Activated B cell treated with CpG ODN at 0.5 μM for 24 hours (primary cell): ENCODE data around the gene ARHGEF25. TPM values are rescaled to one million over a fixed set of nuclear protein-coding genes. Genes with fewer than 3 reads are reported as not detected.
A peak's percentile ranks its signal among the peaks of the same experiment; 100 is the strongest.

Experiments used
- ATAC-seq: fragments of 200-7000 bp; cut with Tn5 transposase; one replicate; pipeline ENCODE4 v1.10.0; 2021; ENCODE audit warnings: low read depth, mild to moderate bottlenecking, moderate library complexity
- CTCF ChIA-PET: fragments of 350-600 bp; sonication (Branson Sonifier 250); formaldehyde crosslinking; loops from one replicate; lab custom pipeline; 2021; ENCODE audit warnings: antibody characterized with exemption; lab: Charles Lee
- POLR2A ChIA-PET: fragments of 350-600 bp; sonication (Branson Sonifier 250); formaldehyde crosslinking; loops from one replicate; lab custom pipeline; 2021; ENCODE audit warnings: antibody characterized with exemption; lab: Charles Lee
- DNase-seq: peaks from one replicate; pipeline ENCODE4 v3.0.0; 2022
- H3K27ac Mint-ChIP-seq: one replicate; pipeline ENCODE4 v1.8.0; 2020; ENCODE audit warnings: mixed read lengths
- H3K27me3 Mint-ChIP-seq: one replicate; pipeline ENCODE4 v1.8.0; 2021; ENCODE audit warnings: mixed read lengths
- H3K36me3 Mint-ChIP-seq: one replicate; pipeline ENCODE4 v1.8.0; 2021; ENCODE audit warnings: low read depth, mixed read lengths
- H3K4me1 Mint-ChIP-seq: one replicate; pipeline ENCODE4 v1.8.0; 2021; ENCODE audit warnings: mixed read lengths
- H3K4me3 Mint-ChIP-seq: one replicate; pipeline ENCODE4 v1.8.0; 2020; ENCODE audit warnings: mild to moderate bottlenecking, mixed read lengths
- H3K9me3 Mint-ChIP-seq: one replicate; pipeline ENCODE4 v1.8.0; 2020; ENCODE audit warnings: mixed read lengths
- CTCF ChIP-seq: fragments of 200-600 bp; IDR thresholded peaks from one replicate; pipeline ENCODE4 v1.8.0; 2022; ENCODE audit warnings: antibody characterized with exemption, mild to moderate bottlenecking
- intact Hi-C: fragments of 100-400 bp; cut with micrococcal nuclease; formaldehyde crosslinking; loops from one replicate; pipeline ENCODE4 v1.15.1; 2024
- total RNA-seq: library from RNA; stranded (reverse); gene quantifications from 2 replicates; pipeline ENCODE4 v1.2.3, GENCODE V29; 2022

ARHGEF25 gene
- total RNA-seq, 1 donor from 2014 or later: not detected

- H3K27ac Mint-ChIP-seq: no peak overlapping the region
Measured at GRCh38 chr12:57593187-57593586, 18.0 kb upstream of the ARHGEF25 start.

GRCh38 chr12:57600395-57600794 lies 10.8 kb upstream of the ARHGEF25 start:
- H3K36me3 Mint-ChIP-seq: peaks cover 66% of the 10 kb centered on the region
- no peak overlapping the region for H3K27ac Mint-ChIP-seq
- H3K4me3 Mint-ChIP-seq: no peak overlapping the region
- intact Hi-C loops: no loop called here
- DNase-seq: no peak
- no peaks in the 10 kb centered on the region for H3K9me3 Mint-ChIP-seq
- TF ChIP-seq CTCF: no peak
- H3K4me1 Mint-ChIP-seq: peaks cover 16% of the 10 kb centered on the region
- H3K27me3 Mint-ChIP-seq: peaks cover 9% of the 10 kb centered on the region
- CTCF ChIA-PET: interaction anchor here (2.0 to 2.9 kb wide), 2 partner anchors 17 to 21 kb away, joined by 6 to 7 read pairs; no protein-coding TSS in a partner anchor
- POLR2A ChIA-PET: interaction anchor here (0.5 to 2.1 kb wide), 2 partner anchors 9 to 849 kb away, joined by 6 to 10 read pairs; partner anchors contain the start of gene PIP4K2C
- ATAC-seq: no peak

More at GRCh38 chr12:57593187-57593586, 18.0 kb upstream of the ARHGEF25 start:
- Mint-ChIP-seq H3K27me3 (no peaks in the 10 kb centered on the region), H3K4me3 (no peak overlapping the region), H3K4me1 (peaks cover 19% of the 10 kb centered on the region), H3K36me3 (peaks cover 33% of the 10 kb centered on the region), H3K9me3 (no peaks in the 10 kb centered on the region)
- DNase-seq (no peak), ATAC-seq (no peak)
- POLR2A ChIA-PET: interaction anchor here (0.5 to 3.4 kb wide), 5 partner anchors 12 to 184 kb away, joined by 3 to 11 read pairs (median 4); partner anchors contain the start of genes DCTN2 and DTX3
- CTCF ChIA-PET: interaction anchor here (0.7 to 4.2 kb wide), 5 partner anchors 8 to 135 kb away, joined by 4 to 21 read pairs (median 6); no protein-coding TSS in a partner anchor
- intact Hi-C loops: no loop called here
- no peak for TF ChIP-seq CTCF

- DNase-seq (no peak), ATAC-seq (no peak)
- no peak overlapping the region for H3K4me3 Mint-ChIP-seq
- peaks cover 46% of the 10 kb centered on the region for H3K36me3 Mint-ChIP-seq
- H3K9me3 Mint-ChIP-seq: no peaks in the 10 kb centered on the region
- H3K4me1 Mint-ChIP-seq: peaks cover 16% of the 10 kb centered on the region
- ChIA-PET CTCF (interaction anchor here (1.6 kb wide), 1 partner anchor 19 kb away, joined by 6 read pairs; no protein-coding TSS in a partner anchor), POLR2A (no interaction called here)
- peaks cover 20% of the 10 kb centered on the region for H3K27me3 Mint-ChIP-seq
- no peak overlapping the region for H3K27ac Mint-ChIP-seq
- intact Hi-C loops: no loop called here
- TF ChIP-seq CTCF: no peak
Measured at GRCh38 chr12:57602544-57602943, 8.7 kb upstream of the ARHGEF25 start.

GRCh38 chr12:57603324-57603723 lies 7.9 kb upstream of the ARHGEF25 start:
- Mint-ChIP-seq H3K36me3 (peaks cover 43% of the 10 kb centered on the region), H3K4me3 (peak overlapping the region; percentile 79), H3K27ac (no peak overlapping the region), H3K9me3 (no peaks in the 10 kb centered on the region), H3K27me3 (peaks cover 23% of the 10 kb centered on the region), H3K4me1 (peaks cover 16% of the 10 kb centered on the region)
- POLR2A ChIA-PET: no interaction called here
- no peak for DNase-seq
- no peak for ATAC-seq
- CTCF ChIA-PET: interaction anchor here (1.6 kb wide), 1 partner anchor 19 kb away, joined by 6 read pairs; no protein-coding TSS in a partner anchor
- no peak for TF ChIP-seq CTCF
- intact Hi-C loops: no loop called here

GRCh38 chr12:57603815-57604453 lies 7.3 kb upstream of the ARHGEF25 start:
- intact Hi-C loops: loop anchor here (1.0 kb wide), 1 partner anchor 13 kb away; the partner anchor contains the start of gene PIP4K2C
- Mint-ChIP-seq H3K36me3 (peaks cover 38% of the 10 kb centered on the region), H3K4me1 (peaks cover 16% of the 10 kb centered on the region), H3K27ac (no peak overlapping the region), H3K27me3 (peaks cover 29% of the 10 kb centered on the region), H3K9me3 (no peaks in the 10 kb centered on the region), H3K4me3 (peak overlapping the region; percentile 79)
- ChIA-PET CTCF (interaction anchor here (1.6 kb wide), 1 partner anchor 20 kb away, joined by 6 read pairs; no protein-coding TSS in a partner anchor), POLR2A (no interaction called here)
- ATAC-seq (no peak), DNase-seq (no peak)
- TF ChIP-seq CTCF: no peak
